GM10248 (cell line): Measurements from ENCODE around the gene SMYD3.

Source experiments
- CTCF ChIA-PET: fragments of 300-600 bp; sonication (Branson Sonifier 250); formaldehyde crosslinking; extraction: SDS; loops from one replicate; lab custom pipeline; 2021; ENCODE audit warnings: antibody characterized with exemption; lab: Yijun Ruan, JAX
- POLR2A ChIA-PET: fragments of 350-650 bp; sonication (Branson Sonifier 250); formaldehyde crosslinking; extraction: SDS; loops from one replicate; lab custom pipeline; 2020; ENCODE audit warnings: antibody characterized with exemption; lab: Yijun Ruan, JAX
- DNase-seq: peaks from one replicate; pipeline ENCODE4 v3.0.0; 2012; ENCODE audit errors: extremely low spot score
- TF ChIP-seq, protein P1 (sequence below): IDR thresholded peaks from 2 replicates; pipeline ENCODE4 v1.5.1; 2012; ENCODE audit warnings: mild to moderate bottlenecking, low read depth; ENCODE audit errors: extremely low read depth, missing control alignments, control extremely low read depth

SMYD3 gene

GRCh38 chr1:246418565-246419312 lies 88.3 kb downstream of the SMYD3 start:
- ChIA-PET POLR2A (no interaction called here), CTCF (no interaction called here)
- no peak for DNase-seq
- TF ChIP-seq, protein P1, sequence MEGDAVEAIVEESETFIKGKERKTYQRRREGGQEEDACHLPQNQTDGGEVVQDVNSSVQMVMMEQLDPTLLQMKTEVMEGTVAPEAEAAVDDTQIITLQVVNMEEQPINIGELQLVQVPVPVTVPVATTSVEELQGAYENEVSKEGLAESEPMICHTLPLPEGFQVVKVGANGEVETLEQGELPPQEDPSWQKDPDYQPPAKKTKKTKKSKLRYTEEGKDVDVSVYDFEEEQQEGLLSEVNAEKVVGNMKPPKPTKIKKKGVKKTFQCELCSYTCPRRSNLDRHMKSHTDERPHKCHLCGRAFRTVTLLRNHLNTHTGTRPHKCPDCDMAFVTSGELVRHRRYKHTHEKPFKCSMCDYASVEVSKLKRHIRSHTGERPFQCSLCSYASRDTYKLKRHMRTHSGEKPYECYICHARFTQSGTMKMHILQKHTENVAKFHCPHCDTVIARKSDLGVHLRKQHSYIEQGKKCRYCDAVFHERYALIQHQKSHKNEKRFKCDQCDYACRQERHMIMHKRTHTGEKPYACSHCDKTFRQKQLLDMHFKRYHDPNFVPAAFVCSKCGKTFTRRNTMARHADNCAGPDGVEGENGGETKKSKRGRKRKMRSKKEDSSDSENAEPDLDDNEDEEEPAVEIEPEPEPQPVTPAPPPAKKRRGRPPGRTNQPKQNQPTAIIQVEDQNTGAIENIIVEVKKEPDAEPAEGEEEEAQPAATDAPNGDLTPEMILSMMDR: no peak

- TF ChIP-seq, protein P1: no peak
- no peak for DNase-seq
- POLR2A ChIA-PET: no interaction called here
- CTCF ChIA-PET: interaction anchor here (1.5 kb wide), 1 partner anchor 13 kb away, joined by 3 read pairs; no protein-coding TSS in a partner anchor
Measured at GRCh38 chr1:246417813-246418564, 89.1 kb downstream of the SMYD3 start.

DNA sequence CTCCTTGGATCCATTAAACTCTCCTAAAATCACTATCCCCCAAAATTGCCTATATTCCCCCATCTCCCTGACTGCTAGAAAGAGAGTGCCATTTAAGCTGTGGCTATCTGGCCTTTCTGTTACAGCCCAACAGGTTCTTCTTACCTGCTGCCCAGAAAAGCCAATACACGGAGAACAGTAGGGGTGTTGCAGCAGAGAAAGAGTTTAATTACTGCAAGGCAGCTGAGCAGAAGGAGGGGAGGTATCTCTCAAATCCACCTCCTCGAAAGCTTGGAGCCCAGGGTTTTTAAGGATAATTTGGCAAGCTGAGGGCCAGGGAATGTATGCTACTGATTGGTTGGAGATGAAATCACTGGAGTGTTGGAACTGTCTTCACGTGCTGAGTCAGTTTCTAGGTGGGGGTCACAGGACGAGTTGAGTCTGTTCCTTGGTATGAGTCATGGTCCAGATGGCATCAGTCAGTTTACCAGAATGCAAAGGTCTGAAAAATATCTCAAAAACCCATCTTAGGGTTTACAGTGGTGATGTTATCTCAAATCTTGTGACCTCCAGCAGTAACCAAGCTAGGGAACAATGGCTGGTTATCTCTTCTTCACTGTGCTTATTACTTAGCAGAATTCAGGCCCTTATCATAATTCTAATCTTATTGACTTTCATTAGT lies 89.8 kb downstream of the SMYD3 start:
- CTCF ChIA-PET: interaction anchor here (1.5 kb wide), 1 partner anchor 12 kb away, joined by 3 read pairs; no protein-coding TSS in a partner anchor
- no peak for DNase-seq
- POLR2A ChIA-PET: no interaction called here
- TF ChIP-seq, protein P1: no peak

GRCh38 chr1:246416261-246416660 lies 90.8 kb downstream of the SMYD3 start:
- ChIA-PET POLR2A (no interaction called here), CTCF (interaction anchor here (1.5 kb wide), 1 partner anchor 11 kb away, joined by 3 read pairs; no protein-coding TSS in a partner anchor)
- no peak for DNase-seq
- TF ChIP-seq, protein P1: no peak

GRCh38 chr1:246415028-246415427 lies 92.1 kb downstream of the SMYD3 start:
- ChIA-PET CTCF (interaction anchor here (1.3 kb wide), 1 partner anchor 16 kb away, joined by 3 read pairs; no protein-coding TSS in a partner anchor), POLR2A (no interaction called here)
- DNase-seq: no peak
- TF ChIP-seq, protein P1: no peak

GRCh38 chr1:246413430-246413829 lies 93.6 kb downstream of the SMYD3 start:
- CTCF ChIA-PET: interaction anchor here (0.9 to 1.4 kb wide), 2 partner anchors 8 to 36 kb away, joined by 3 to 4 read pairs; no protein-coding TSS in a partner anchor
- POLR2A ChIA-PET: no interaction called here
- TF ChIP-seq, protein P1: no peak
- DNase-seq: no peak
